Measurements from ENCODE around the gene EPC2.

GRCh38 chr2:148832637-148833036 lies 188.1 kb downstream of the EPC2 start:
- TF ChIP-seq CTCF (conservative IDR thresholded peaks at IDR 0.05; ENCODE audit: low read depth in 2 of 2) (no peak), EZH2 (IDR thresholded peaks at IDR 0.05; ENCODE audit: low read depth, unreplicated experiment) (no peak), POLR2AphosphoS5 (IDR thresholded peaks at IDR 0.05; ENCODE audit: low read depth) (no peak), EZH2phosphoT487 (IDR thresholded peaks at IDR 0.05; ENCODE audit: unreplicated experiment) (no peak), REST (IDR thresholded peaks at IDR 0.05; ENCODE audit: unreplicated experiment) (no peak), CREB1 (CRISPR knock-in tag; IDR thresholded peaks at IDR 0.05; ENCODE audit: low read depth) (no peak), ZNF114 (CRISPR knock-in tag; IDR thresholded peaks at IDR 0.05) (no peak)

Data from GM23338 (cell line).